Sigmoid colon (tissue), 7 donors: ENCODE measurements around the gene SAMD11. TPM values are rescaled to one million over a fixed set of nuclear protein-coding genes. Genes with fewer than 3 reads are reported as not detected.
A peak's percentile ranks its signal among the peaks of the same experiment; 100 is the strongest.

Experiments used
- DNase-seq: peaks from one replicate; pipeline ENCODE4 v3.0.0-alpha.2; 2019
- H3K27ac ChIP-seq, 4 donors: fragments of 200-600 bp; sonication (generic); one replicate each; pipeline ENCODE4 v1.5.1; 2016 to 2019; ENCODE audit warnings: mild to moderate bottlenecking in 1 of 4
- H3K27me3 ChIP-seq, 3 donors: fragments of 200-600 bp; sonication (generic); one replicate each; pipeline ENCODE4 v1.5.1; 2019; ENCODE audit warnings: mild to moderate bottlenecking in 1 of 3
- H3K36me3 ChIP-seq, 4 donors: fragments of 200-600 bp; sonication (generic); one replicate each; pipeline ENCODE4 v1.5.1; 2016 to 2019
- H3K4me1 ChIP-seq, 4 donors: fragments of 200-600 bp; sonication (generic); one replicate each; pipeline ENCODE4 v1.5.1; 2017 to 2019
- H3K4me3 ChIP-seq, 4 donors: fragments of 200-600 bp; sonication (generic); one replicate each; pipeline ENCODE4 v1.5.1; 2017 to 2019; ENCODE audit warnings: mild to moderate bottlenecking in 2 of 4, moderate library complexity in 1 of 4
- H3K9me3 ChIP-seq, 4 donors: fragments of 200-600 bp in 3 of 4; sonication (generic) in 3 of 4; one replicate each; pipeline versions ENCODE4 v1.5.1 to v1.6.1; 2013 to 2019
- CTCF ChIP-seq, 4 experiments: fragments of 450-650 bp in 3 of 4; fragments of 200-600 bp in 1 of 4; IDR thresholded peaks; one replicate each; pipeline ENCODE4 v1.5.1; 2016 to 2019; ENCODE audit warnings: antibody characterized with exemption in 4 of 4, mild to moderate bottlenecking in 3 of 4, moderate library complexity in 2 of 4
- EP300 ChIP-seq, 4 donors: sonication (generic); formaldehyde crosslinking; IDR thresholded peaks; one replicate each; pipeline ENCODE4 v1.6.1; 2017; ENCODE audit warnings: antibody characterized with exemption in 4 of 4
- POLR2A ChIP-seq, 2 donors: fragments of 450-650 bp; IDR thresholded peaks; one replicate each; pipeline ENCODE4 v1.6.1; 2016; ENCODE audit warnings: antibody characterized with exemption in 2 of 2, mild to moderate bottlenecking in 2 of 2, moderate library complexity in 2 of 2
- POLR2AphosphoS5 ChIP-seq, 4 donors: sonication (generic); formaldehyde crosslinking; IDR thresholded peaks; one replicate each; pipeline ENCODE4 v1.6.1; 2017; ENCODE audit warnings: antibody characterized with exemption in 4 of 4
- WGBS, 2 donors: extraction: QIAGEN DNeasy Blood & Tissue Kit; methylation state at CpG; one replicate each; pipeline ENCODE4 v1.1.7; 2013; 5-methylcytosine and 5-hydroxymethylcytosine counted together
- intact Hi-C: fragments of 100-400 bp; cut with DNase I; formaldehyde crosslinking; loops from one replicate; pipeline ENCODE4 v1.15.1; 2023
- polyA plus RNA-seq, 3 donors: library from polyadenylated mRNA; stranded (reverse); fragments of 200-250 nt; gene quantifications; one replicate each; pipeline ENCODE4 v1.2.3, GENCODE V29; 2013
- total RNA-seq, 4 donors: library from RNA; depleted of rRNA; stranded (reverse); fragments of >200 nt; gene quantifications; one replicate each; pipeline ENCODE4 v1.1.0, GENCODE V29; 2016
- donor health status: healthy with polysubstance abuse.
- donor health status: Bipolar disorder and iron deficiency.
- donor health status: healthy.

The SAMD11 gene
- total and polyA plus RNA-seq, 7 donors, result 0.60 to 4.9 (median 4.2) TPM

- WGBS, 2 donors, result 53 to 69% methylated on average over 23 of the region's 23 CpGs
- H3K9me3 ChIP-seq, result no peaks in the 10 kb centered on the region
- intact Hi-C loops, result no loop called here
- H3K4me3 ChIP-seq, result peak overlapping the region in 1 of 4 donors; percentile 59
- H3K36me3 ChIP-seq, result peaks cover 0 to 8% (median 0%) of the 10 kb centered on the region in 4 donors
- peaks cover 24 to 62% (median 45%) of the 10 kb centered on the region in 3 donors for H3K27me3 ChIP-seq
- H3K4me1 ChIP-seq, result peaks cover 0 to 16% (median 13%) of the 10 kb centered on the region in 4 donors
- no peak for DNase-seq
- no peak overlapping the region for H3K27ac ChIP-seq
- no peak for TF ChIP-seq POLR2AphosphoS5 (IDR thresholded peaks at IDR 0.05)
- TF ChIP-seq POLR2A (IDR thresholded peaks at IDR 0.05), result no peak
- no peak for TF ChIP-seq EP300 (IDR thresholded peaks at IDR 0.05)
- TF ChIP-seq CTCF (IDR thresholded peaks at IDR 0.05), result no peak
Measured at GRCh38 chr1:967466-968343, 44.0 kb downstream of the SAMD11 start.

GRCh38 chr1:969260-969855 is 45.6 kb downstream of the SAMD11 start:
- Histone ChIP-seq H3K36me3 (no peaks in the 10 kb centered on the region), H3K4me3 (no peak overlapping the region), H3K4me1 (peaks cover 0 to 16% (median 13%) of the 10 kb centered on the region in 4 donors), H3K27me3 (peaks cover 28 to 79% (median 62%) of the 10 kb centered on the region in 3 donors), H3K27ac (no peak overlapping the region), H3K9me3 (no peaks in the 10 kb centered on the region)
- DNase-seq, result no peak
- intact Hi-C loops, result no loop called here
- WGBS, 2 donors, result 77 to 89% methylated on average over 15 of the region's 15 CpGs
- TF ChIP-seq POLR2AphosphoS5 (IDR thresholded peaks at IDR 0.05) (no peak), POLR2A (IDR thresholded peaks at IDR 0.05) (no peak), EP300 (IDR thresholded peaks at IDR 0.05) (no peak), CTCF (IDR thresholded peaks at IDR 0.05) (no peak)

DNA sequence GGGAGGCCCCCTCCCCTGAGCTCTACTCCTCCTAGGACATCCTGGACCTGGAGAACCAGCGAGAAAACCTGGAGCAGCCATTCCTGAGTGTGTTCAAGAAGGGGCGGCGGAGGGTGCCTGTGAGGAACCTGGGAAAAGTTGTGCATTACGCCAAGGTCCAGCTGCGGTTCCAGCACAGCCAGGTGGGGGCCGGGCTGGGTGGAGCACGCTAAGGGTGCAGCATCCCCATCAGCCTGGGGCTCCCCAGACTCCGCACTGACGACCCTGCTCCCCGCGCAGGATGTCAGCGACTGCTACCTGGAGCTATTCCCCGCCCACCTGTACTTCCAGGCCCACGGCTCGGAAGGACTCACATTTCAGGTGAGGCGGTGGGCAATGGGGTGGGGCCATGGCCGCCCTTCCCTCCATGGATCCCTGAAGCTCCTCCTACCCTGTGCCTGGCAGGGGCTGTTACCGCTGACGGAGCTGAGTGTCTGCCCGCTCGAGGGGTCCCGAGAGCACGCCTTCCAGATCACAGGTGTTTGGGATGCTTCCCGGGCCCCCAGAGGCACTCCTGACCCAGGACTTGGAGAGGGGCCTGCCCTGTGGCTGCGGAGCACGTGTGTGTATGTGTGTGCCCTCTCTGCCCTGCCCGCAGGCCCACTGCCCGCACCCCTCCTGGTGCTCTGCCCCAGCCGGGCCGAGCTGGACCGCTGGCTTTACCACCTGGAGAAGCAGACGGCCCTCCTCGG is 46.7 kb downstream of the SAMD11 start:
- intact Hi-C loops, result no loop called here
- no peak for DNase-seq
- Histone ChIP-seq H3K4me1 (peaks cover 0 to 16% (median 13%) of the 10 kb centered on the region in 4 donors), H3K36me3 (no peaks in the 10 kb centered on the region), H3K27ac (no peak overlapping the region), H3K27me3 (peaks cover 29 to 89% (median 72%) of the 10 kb centered on the region in 3 donors), H3K9me3 (no peaks in the 10 kb centered on the region), H3K4me3 (no peak overlapping the region)
- WGBS, 2 donors, result 19 to 21% methylated on average over 33 of the region's 33 CpGs
- no peak for TF ChIP-seq POLR2A (IDR thresholded peaks at IDR 0.05)
- TF ChIP-seq CTCF (IDR thresholded peaks at IDR 0.05), result no peak
- no peak for TF ChIP-seq POLR2AphosphoS5 (IDR thresholded peaks at IDR 0.05)

DNA sequence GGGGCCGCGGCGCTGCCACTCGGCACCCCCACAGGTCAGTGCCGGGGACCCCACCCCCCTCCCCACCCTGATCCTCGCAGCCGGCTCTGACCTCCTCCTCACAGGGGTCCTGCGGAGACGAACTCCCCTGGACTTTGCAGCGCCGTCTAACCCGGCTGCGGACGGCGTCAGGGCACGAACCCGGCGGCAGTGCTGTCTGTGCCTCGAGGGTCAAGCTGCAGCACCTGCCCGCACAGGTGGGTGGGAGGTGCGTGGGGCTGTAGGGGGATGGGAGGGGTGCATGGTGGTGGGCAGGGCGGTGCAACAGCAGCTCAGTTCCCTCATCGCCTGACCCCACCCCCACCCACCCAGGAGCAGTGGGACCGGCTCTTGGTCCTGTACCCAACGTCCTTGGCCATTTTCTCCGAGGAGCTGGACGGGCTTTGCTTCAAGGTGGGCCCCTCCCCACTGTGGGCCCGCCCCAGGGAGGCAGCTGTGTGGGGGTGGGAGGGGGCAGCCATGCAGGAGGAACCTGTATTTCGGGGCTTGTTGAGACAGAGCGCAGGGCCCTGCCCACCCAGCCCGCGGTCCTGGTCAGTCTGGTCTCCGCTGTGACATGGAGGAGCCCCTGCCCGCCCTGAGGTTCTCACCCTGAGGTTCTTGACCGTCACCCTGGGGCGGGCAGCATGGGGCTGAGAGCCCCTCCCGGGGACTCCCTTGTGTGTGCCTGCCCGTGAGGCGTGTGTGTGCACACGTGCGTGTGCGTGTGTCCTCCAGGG is 47.4 kb downstream of the SAMD11 start:
- WGBS, 2 donors, result 23 to 40% methylated on average over 42 of the region's 42 CpGs
- H3K4me3 ChIP-seq, result no peak overlapping the region
- TF ChIP-seq POLR2A (IDR thresholded peaks at IDR 0.05), result no peak
- no peak for TF ChIP-seq POLR2AphosphoS5 (IDR thresholded peaks at IDR 0.05)
- TF ChIP-seq EP300 (IDR thresholded peaks at IDR 0.05), result no peak
- no peak for TF ChIP-seq CTCF (IDR thresholded peaks at IDR 0.05)
- H3K9me3 ChIP-seq, result no peaks in the 10 kb centered on the region
- no peak overlapping the region for H3K27ac ChIP-seq
- H3K4me1 ChIP-seq, result peaks cover 0 to 20% (median 17%) of the 10 kb centered on the region in 4 donors
- DNase-seq, result no peak
- intact Hi-C loops, result no loop called here
- H3K27me3 ChIP-seq, result peaks cover 33 to 93% (median 76%) of the 10 kb centered on the region in 3 donors
- no peaks in the 10 kb centered on the region for H3K36me3 ChIP-seq
